Renal cortex interstitium (tissue), 15 donors: ENCODE measurements around the gene KAZALD1. TPM values are rescaled to one million over a fixed set of nuclear protein-coding genes. Genes with fewer than 3 reads are reported as not detected.

Source experiments
- DNase-seq, 11 donors: peaks; one replicate each; pipeline ENCODE4 v3.0.0-alpha.2; 2013; ENCODE audit warnings: low read depth in 9 of 11, low spot score in 4 of 11; ENCODE audit errors: extremely low read depth in 1 of 11
- long read RNA-seq, 16 experiments: transcript quantifications; one replicate each; lab custom pipeline, GENCODE V29; 2026
- polyA plus RNA-seq, 3 donors: library from polyadenylated mRNA; unstranded; fragments of 120-200 nt; gene quantifications; one replicate each; pipeline ENCODE4 v1.2.1, GENCODE V29; 2013; ENCODE audit not compliant: insufficient read length in 3 of 3

The KAZALD1 gene, protein sequence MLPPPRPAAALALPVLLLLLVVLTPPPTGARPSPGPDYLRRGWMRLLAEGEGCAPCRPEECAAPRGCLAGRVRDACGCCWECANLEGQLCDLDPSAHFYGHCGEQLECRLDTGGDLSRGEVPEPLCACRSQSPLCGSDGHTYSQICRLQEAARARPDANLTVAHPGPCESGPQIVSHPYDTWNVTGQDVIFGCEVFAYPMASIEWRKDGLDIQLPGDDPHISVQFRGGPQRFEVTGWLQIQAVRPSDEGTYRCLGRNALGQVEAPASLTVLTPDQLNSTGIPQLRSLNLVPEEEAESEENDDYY
- polyA plus RNA-seq = 10 to 100 TPM in 1 of 3 donors, 1 to 10 TPM in 2; 8.0 to 12.7 (median 10.0) TPM
- long read RNA-seq, donor 1, partial matches to known transcripts = 0 of 1 reads
- long read RNA-seq, donor 1, other reads (novel, unspliced or antisense) = 0 of 1 reads
- long read RNA-seq, donor 2, partial matches to known transcripts = 0 of 2 reads
- long read RNA-seq, donor 2, other reads (novel, unspliced or antisense) = 0 of 2 reads
- long read RNA-seq, donor 3, partial matches to known transcripts = 0 of 3 reads
- long read RNA-seq, donor 3, other reads (novel, unspliced or antisense) = 0 of 3 reads
- long read RNA-seq, donor 4, partial matches to known transcripts = 5 of 6 reads
- long read RNA-seq, donor 4, other reads (novel, unspliced or antisense) = 0 of 6 reads
- long read RNA-seq, donor 5 = 0 reads
- long read RNA-seq, donor 6, partial matches to known transcripts = 0 of 2 reads
- long read RNA-seq, donor 6, other reads (novel, unspliced or antisense) = 0 of 2 reads
- long read RNA-seq, donor 7, partial matches to known transcripts = 0 of 3 reads
- long read RNA-seq, donor 7, other reads (novel, unspliced or antisense) = 0 of 3 reads
- long read RNA-seq, donor 8, partial matches to known transcripts = 0 of 4 reads
- long read RNA-seq, donor 8, other reads (novel, unspliced or antisense) = 0 of 4 reads
- long read RNA-seq, donor 9, partial matches to known transcripts = 0 of 2 reads
- long read RNA-seq, donor 9, other reads (novel, unspliced or antisense) = 0 of 2 reads
- long read RNA-seq, donor 10, partial matches to known transcripts = 0 of 3 reads
- long read RNA-seq, donor 10, other reads (novel, unspliced or antisense) = 0 of 3 reads
- long read RNA-seq, donor 11 = 0 reads
- long read RNA-seq, donor 12, partial matches to known transcripts = 0 of 1 reads
- long read RNA-seq, donor 12, other reads (novel, unspliced or antisense) = 0 of 1 reads
- long read RNA-seq, donor 13 = 0 reads
- long read RNA-seq, donor 14, partial matches to known transcripts = 0 of 2 reads
- long read RNA-seq, donor 14, other reads (novel, unspliced or antisense) = 0 of 2 reads
- long read RNA-seq, donor 15 = 0 reads
- long read RNA-seq, donor 16, partial matches to known transcripts = 0 of 11 reads
- long read RNA-seq, donor 16, other reads (novel, unspliced or antisense) = 0 of 11 reads

DNA sequence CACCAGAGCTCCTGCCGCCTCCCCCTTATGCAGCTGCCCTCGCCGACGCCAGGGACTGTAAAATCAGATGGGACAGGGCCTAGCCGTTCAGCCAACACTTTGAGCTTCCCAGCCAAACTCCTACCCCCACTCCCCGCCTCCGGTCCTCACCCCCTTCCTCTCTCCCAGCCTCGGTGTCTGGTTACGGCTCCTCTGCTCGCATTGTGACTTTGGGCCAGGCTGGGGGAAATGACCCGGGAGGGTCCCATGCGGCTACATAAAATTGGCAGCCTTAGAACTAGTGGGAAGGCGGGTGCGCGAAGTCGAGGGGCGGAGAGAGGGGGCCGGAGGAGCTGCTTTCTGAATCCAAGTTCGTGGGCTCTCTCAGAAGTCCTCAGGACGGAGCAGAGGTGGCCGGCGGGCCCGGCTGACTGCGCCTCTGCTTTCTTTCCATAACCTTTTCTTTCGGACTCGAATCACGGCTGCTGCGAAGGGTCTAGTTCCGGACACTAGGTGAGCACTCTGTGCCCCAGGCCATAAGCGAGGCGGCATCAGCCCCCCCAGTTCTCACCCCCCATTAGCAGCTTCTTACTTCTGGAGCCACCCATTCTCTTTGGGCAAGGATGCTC, at the start of gene KAZALD1:
KAZALD1 (plus strand) TSS at position 366 of the 608 bp plus-strand sequence. CDS start 604 bp downstream, outside the sequence.
- peak in 9 of 11 donors; percentile 72 to 89 (median 85) for DNase-seq

DNA sequence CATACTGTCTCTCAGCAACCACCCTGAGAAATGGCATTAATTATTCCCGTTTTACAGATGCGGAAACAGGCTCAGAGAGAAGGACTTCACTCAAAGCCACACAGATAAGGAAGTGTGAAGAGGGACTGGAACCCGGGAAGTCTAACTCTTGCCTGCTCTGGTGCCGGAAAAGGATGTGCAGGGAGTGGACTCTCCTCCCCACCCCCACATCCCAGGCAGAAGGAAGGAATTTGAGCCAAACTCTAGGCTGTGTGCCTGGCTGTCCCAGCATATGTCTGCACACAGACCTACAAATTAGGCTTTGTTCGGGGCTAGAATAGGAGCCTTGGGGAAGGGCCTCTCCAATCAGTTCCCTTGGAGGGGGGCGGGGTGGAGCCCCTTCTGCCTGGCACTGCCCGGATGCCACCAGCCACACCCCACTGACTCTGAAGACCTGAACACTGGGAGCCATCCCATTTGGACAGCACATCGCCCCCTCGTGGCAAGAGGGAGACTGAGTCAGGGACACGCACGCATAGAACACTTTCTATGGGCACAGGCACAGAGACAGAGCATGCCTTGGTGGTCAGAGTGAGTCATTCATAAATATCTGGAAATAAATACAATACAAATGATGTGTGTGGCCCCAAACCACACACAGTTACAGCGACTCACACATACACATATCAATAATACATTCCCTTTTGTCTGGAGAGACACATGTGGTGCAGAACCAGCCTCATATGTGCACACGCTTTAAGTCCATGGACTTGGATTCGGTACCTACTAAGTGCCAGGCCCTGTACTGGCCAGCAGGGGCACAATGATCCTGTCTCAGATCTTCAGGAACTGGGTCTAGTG, 49.0 kb upstream of the KAZALD1 start:
- DNase-seq = peak in 5 of 11 donors; percentile 73 to 92 (median 79)

DNA sequence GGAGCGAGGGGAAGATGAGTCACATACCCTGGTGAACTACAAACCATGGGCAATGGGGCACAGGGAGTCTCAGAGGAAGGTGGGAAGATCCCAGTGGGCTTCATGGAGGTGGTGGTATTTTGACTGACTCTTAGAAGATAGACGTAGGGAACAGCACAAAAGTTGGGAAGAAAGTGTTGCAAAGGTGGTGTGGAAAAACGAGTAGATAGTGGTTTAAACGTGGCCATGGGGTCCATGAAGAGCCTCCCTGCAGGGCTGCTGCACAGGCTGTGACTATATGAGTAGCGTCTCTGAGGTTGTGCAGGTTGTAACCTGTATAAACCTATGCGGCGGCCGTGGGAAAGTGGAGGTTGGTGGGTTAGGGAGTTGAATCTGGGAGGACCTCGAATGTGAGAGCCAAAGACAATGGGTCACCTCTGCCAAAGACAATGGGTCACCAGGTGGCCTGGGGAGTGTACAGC, 48.4 kb upstream of the KAZALD1 start:
- no peak for DNase-seq

DNA sequence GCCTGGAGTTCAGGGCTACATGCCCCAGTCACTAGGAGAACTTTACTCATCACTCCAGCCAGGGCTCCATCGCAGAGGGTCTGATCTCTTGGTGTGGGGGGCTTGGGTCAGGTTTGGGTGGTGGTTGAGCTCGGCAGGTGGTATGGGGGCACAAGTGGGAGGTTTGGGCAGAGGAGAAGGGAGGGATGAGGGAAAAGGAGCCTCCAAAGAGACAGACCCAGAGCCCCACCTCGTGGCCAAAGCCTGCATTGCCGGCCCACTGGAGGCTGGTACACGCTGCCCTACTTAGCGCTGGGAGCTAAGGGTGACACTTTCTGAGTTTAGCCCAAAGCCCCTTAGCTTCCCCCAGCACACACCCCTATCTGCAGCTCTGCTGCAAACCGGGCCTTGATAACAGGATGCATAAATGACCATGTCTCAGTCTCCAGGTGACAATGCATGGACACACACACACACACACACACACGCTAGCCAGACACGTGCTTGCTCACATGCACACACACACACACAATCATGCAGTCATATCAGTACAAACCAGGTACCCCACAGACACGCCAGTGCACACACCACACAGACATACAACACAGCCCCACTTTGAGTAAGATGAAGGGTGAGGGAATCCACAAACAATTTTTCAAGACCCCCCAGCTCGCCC, 47.4 kb upstream of the KAZALD1 start:
- DNase-seq = no peak

DNA sequence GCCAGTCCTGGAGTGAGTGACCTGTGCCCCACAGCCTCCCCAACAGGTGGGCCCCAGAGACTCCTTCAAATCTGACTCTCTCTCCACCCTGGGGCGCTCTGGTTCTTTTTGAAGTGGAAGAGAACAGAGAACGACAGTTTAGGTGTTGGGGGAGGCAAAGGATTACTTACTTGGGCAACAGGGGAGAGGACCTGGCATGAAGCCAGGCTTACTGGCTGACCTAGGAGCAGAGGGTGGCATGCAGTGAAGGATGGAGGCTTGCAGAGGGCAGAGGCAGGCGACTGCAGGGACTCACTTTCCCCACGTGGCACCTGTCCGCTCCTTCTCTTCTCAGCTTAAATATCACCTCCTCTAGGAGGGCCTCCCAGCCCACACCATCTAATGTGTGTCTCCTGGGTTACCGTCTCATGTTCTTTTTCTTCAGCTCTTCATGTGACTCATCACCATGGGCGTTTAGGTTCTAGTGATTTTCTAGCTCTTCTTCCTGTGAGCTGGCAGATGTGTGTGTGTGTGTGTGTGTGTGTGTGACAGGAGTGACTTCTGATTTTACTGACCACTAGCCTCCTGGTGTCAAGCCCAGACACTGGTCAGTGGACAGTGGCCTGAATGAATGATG, 46.7 kb upstream of the KAZALD1 start:
- no peak for DNase-seq

DNA sequence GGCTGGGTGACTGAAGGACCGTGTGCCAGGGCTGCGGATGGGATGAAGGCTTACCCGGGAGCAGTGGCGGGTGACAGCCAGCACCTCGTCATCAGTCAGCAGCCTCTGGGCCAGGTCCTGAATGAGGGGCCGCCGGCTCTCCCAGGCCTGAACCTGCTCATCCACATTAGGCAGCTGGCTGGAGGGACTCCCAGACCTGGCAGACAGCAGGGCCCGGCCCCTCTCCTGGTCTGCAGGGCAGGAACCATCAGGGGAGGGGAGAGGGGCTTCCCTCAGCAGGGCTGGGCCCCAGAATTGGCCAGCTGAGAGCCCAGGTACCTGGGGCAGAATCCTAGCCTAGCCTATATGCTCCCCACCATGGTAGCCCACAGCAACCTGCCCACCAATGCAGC, 46.2 kb upstream of the KAZALD1 start:
- DNase-seq = no peak

DNA sequence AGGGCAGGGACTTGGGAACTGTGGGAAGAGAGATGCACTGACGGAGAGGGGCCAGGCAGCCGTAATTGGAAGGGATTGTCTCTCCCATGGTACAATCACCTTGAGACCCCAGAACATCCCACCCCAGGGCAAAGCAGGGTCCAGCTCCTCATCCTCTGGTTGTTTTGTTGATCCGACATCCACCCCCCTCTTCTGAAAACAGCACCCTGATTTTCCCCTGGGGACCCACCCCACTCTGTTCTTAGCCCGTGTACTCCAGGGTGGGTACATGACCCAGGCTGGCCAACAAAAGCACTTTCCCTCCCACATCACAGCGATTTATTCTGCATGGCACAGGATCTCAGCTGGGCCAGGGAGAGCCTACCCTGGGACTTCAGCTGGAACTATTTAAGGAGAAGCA, 45.0 kb upstream of the KAZALD1 start:
- DNase-seq = no peak

DNA sequence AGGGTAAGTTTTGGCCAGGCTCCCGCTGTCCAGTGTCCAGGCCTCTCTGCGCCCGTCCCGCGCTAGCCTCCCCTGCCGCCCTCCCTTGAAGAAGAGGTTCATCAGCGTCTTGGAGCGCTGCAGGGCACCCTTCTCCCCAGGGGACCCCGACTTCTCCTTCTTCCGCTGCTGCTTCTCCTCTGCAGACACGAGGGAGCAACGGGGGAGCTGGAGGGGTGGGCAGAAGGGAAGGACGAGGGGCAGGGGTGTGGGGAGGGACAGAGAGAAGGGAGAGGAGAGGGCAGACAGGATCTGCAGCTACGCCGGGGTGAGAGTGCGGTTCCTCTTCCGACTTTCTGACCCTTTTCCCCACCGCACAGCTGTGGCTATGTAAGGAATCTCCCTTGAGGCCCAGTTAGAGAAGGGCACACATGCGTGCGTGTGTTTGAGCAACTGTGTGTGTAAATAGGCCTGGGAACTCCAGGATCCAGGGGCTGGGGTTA, 43.6 kb upstream of the KAZALD1 start:
- no peak for DNase-seq

DNA sequence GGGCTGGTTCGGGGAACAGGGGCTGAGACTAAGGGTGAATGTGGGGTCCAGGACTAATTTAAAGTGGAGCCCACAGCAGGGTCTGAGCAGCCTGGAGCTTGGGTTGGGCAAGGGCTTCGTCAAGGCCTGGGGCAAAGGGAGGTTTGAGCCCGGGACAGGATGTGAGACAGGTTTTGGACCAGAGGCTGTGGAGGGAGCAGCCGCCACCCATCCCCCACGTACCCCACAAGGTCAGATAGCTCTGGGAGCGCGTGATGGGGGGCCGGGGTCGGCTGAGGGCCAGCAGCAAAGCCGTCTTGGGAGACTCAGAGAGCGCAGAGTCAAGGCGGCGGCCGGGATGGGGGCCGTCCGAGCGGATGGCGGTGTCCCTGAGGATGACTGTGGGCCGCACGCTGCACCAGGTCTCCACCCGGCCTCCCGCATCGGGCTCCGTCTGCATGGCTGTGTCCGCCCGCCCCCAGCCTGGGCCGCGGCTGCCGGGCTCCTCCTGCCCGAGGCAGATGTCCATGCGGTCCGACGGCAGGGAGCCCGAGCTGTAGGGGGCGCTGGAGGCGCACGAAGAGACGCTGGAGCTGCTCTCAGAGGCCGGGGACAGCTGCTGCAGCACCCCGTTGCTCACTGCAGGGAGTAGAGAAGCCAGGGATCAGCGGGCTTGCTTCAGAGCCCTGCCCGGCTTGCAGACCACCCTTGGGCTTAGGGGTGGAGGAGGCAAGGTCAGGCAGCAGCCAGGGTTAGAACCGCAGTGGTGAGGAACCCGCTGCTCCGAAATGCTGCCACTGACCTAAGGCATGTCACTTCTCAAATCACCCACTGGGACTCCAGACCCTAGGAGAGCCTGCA, 43.0 kb upstream of the KAZALD1 start:
- DNase-seq = peak in 1 of 11 donors; percentile 69

DNA sequence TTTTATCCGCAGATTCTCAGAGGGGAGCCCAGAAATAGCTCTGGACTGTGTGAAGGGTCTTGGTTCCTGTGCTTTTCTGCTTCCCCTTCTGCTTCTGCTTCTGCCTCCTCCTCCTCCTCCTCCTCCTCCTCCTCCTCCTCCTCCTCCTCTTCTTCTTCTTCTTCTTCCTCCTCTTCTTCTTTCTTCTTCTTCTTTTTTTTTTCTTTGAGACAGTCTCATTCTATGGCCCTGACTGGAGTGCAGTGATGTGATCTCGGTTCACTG, 42.4 kb upstream of the KAZALD1 start:
- no peak for DNase-seq

DNA sequence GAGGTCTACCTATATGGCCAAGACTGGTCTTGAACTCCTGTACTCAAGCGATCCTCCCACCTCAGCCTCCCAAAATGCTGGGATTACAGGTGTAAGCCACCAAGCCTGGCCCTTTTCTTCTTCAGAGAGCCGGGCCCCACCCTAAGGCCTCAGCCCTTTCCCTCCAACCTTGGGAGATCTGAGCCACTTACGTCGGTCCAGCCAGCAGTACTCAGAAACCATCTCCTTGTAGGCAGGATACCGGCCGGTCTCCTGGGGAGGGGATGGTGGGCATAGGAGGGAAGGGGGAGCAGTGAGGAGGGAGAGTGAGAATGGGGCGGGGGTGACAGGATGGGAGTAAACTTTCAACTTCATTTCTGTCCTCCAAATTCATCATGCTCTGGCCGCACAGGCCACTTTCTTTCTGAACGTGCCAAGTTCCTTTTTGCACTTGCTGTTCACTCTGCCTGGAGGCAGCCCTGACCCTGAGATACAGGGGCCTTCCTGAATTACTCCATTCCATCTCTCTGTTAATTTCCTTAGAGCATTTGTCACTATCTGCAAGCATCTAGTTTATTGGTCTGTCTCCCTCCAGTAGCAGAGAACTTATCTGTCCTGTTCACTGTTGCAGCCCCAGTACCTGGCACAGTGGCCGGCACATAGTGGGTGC, 41.2 kb upstream of the KAZALD1 start:
- DNase-seq = no peak

DNA sequence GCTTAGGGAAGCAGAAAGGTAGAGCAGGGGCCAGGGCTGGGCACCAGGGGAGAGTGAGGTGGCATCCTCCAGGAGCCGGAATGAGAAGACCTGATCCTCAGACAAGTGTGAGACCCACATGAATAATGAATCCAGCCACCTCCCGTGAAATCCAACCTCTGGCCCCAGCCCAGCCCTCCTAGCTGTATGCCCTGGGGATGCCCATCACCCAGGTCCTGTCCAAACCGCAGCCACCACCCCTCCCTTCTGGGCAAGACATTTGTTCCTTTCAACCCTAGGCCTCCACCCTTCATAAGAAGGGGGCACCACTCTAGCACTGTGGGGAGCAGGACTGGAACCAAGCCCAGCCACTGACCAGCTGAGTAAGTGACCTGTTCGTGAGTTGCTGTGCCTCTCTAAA, 40.5 kb upstream of the KAZALD1 start:
- no peak for DNase-seq

DNA sequence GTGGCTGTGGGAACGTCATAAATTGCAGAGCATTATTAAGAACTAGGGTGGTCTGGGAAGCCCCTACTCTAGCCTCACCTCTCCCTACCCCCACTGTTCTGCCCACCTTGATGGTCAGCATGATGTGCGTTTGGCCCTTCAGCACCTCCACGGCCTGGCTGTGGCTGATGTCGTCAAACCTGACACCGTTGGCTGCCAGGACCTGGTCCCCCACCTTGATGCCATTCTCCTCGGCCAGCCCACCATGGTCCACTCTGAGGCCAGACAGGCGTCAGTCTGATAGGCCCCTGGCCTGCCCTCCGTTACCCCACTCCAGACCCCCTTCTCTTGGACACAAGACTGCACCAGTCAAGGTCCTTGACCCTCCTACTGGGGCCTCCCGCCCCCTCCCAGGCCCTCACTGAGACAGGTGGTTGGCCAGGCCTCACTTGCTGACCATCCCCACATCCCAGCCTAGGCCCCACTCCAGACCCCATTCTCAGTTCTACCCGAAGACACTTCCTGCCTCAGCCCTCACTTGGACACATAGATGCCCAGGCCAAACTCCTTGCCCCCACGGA, 40.0 kb upstream of the KAZALD1 start:
- DNase-seq = no peak

DNA sequence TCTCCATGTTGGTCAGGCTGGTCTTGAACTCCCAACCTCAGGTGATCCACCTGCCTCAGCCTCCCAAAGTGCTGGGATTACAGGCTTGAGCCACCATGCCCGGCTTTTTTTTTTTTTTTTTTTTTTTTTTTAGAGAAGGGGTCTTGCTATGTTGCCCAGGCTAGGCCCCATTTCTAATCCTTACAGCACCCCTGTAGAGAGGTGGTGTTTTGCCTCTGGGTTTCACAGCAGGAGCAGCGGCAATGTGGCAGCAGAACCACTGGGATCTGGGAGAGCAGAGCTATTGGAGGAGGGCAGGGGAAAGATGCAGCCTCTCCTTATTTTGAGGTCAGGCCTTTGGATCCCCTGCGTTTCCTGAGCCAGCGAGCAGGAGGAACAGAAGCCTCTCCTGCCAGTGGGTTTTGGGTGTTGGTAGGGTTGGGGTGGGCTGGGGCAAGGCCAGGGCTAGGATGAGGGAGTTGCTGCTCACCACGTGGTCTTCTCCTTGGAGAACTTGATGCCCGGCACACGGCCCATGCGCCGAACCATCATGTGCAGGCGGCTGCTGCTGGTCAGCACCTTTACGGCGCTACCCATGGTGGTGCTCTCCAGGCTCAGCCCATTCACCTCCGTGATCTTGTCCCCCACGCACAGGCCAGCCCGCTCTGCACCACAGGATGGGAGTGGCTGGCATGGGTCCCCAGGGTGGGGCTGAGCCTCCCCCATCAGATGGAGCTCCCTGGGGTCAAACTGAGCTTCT, 38.7 kb upstream of the KAZALD1 start:
- no peak for DNase-seq
